ENCODE results near the gene OBP2A. TPM values are rescaled to one million over a fixed set of nuclear protein-coding genes. Genes with fewer than 3 reads are reported as not detected.

Gene OBP2A
- total RNA-seq, 1 donor from 2014 or later: not detected

- Histone ChIP-seq H3K36me3 (ENCODE audit: insufficient read depth, low read length) (no peaks in the 10 kb centered on the region), H3K9ac (ENCODE audit: low read length) (no peak overlapping the region), H3K27me3 (ENCODE audit: insufficient read depth, low read length) (no peaks in the 10 kb centered on the region), H3K4me2 (ENCODE audit: low read length) (no peak overlapping the region), H3K27ac (ENCODE audit: low read depth, low read length) (no peak overlapping the region), H2AFZ (ENCODE audit: low read depth, low read length) (no peak overlapping the region), H3K79me2 (ENCODE audit: insufficient read depth, low read length) (no peaks in the 10 kb centered on the region), H4K20me1 (ENCODE audit: insufficient read depth, low read length) (no peaks in the 10 kb centered on the region), H3K9me3 (ENCODE audit: insufficient read depth, low read depth, low read length) (peaks cover 2% of the 10 kb centered on the region), H3K4me3 (ENCODE audit: insufficient read depth, low read depth, low read length) (no peak overlapping the region), H3K4me1 (ENCODE audit: insufficient read depth, low read length) (no peaks in the 10 kb centered on the region)
- Mint-ChIP-seq H3K4me1 (ENCODE audit: low read depth, unreplicated experiment) (no peaks in the 10 kb centered on the region), H3K36me3 (ENCODE audit: low read depth, unreplicated experiment) (no peaks in the 10 kb centered on the region), H3K27me3 (ENCODE audit: low read depth, unreplicated experiment) (peaks cover 27% of the 10 kb centered on the region), H3K27ac (ENCODE audit: unreplicated experiment) (no peak overlapping the region), H3K4me3 (ENCODE audit: unreplicated experiment) (no peak overlapping the region), H3K9me3 (ENCODE audit: unreplicated experiment) (peaks cover 5% of the 10 kb centered on the region)
- DNase-seq (ENCODE audit: low read depth) (no peak), FAIRE-seq (no peak)
- TF ChIP-seq, protein P1, sequence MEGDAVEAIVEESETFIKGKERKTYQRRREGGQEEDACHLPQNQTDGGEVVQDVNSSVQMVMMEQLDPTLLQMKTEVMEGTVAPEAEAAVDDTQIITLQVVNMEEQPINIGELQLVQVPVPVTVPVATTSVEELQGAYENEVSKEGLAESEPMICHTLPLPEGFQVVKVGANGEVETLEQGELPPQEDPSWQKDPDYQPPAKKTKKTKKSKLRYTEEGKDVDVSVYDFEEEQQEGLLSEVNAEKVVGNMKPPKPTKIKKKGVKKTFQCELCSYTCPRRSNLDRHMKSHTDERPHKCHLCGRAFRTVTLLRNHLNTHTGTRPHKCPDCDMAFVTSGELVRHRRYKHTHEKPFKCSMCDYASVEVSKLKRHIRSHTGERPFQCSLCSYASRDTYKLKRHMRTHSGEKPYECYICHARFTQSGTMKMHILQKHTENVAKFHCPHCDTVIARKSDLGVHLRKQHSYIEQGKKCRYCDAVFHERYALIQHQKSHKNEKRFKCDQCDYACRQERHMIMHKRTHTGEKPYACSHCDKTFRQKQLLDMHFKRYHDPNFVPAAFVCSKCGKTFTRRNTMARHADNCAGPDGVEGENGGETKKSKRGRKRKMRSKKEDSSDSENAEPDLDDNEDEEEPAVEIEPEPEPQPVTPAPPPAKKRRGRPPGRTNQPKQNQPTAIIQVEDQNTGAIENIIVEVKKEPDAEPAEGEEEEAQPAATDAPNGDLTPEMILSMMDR (IDR thresholded peaks at IDR 0.05; ENCODE audit: insufficient read depth, low read depth, low read length): no peak
- TF ChIP-seq EZH2 (IDR thresholded peaks at IDR 0.05; ENCODE audit: insufficient read depth, low read length): no peak
Measured at GRCh38 chr9:135562235-135562745, 16.4 kb downstream of the OBP2A start.

DNA sequence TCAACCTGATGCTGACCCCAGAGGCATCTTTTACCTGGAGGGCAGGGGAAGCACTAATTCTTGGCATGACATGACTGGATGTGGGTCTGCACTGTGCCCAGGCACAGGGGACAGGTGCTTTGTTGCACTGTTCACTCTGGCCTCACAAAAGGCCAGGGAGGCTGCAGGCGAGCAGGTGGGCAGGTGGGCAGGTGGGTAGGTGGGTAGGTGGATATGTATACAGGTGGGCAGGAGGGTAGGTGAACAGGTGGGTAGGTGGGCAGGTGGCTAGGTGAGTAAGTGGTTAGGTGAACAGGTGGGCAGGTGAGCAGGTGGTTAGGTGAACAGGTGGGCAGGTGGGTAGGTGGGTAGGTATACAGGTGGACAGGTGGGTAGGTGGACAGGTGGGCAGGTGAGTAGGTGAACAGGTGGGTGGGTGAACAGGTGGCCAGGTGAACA lies 17.1 kb downstream of the OBP2A start:
- no peak overlapping the region for H3K4me2 ChIP-seq (ENCODE audit: low read length)
- DNase-seq (ENCODE audit: low read depth) (no peak), FAIRE-seq (no peak)
- H3K36me3 ChIP-seq (ENCODE audit: insufficient read depth, low read length): no peaks in the 10 kb centered on the region
- Mint-ChIP-seq H3K4me3 (ENCODE audit: unreplicated experiment) (no peak overlapping the region), H3K9me3 (ENCODE audit: unreplicated experiment) (peaks cover 7% of the 10 kb centered on the region), H3K36me3 (ENCODE audit: low read depth, unreplicated experiment) (no peaks in the 10 kb centered on the region), H3K27me3 (ENCODE audit: low read depth, unreplicated experiment) (peaks cover 25% of the 10 kb centered on the region), H3K27ac (ENCODE audit: unreplicated experiment) (no peak overlapping the region), H3K4me1 (ENCODE audit: low read depth, unreplicated experiment) (no peaks in the 10 kb centered on the region)
- no peak overlapping the region for H3K9ac ChIP-seq (ENCODE audit: low read length)
- H3K4me3 ChIP-seq (ENCODE audit: insufficient read depth, low read depth, low read length): no peak overlapping the region
- H3K79me2 ChIP-seq (ENCODE audit: insufficient read depth, low read length): no peaks in the 10 kb centered on the region
- no peaks in the 10 kb centered on the region for H4K20me1 ChIP-seq (ENCODE audit: insufficient read depth, low read length)
- H3K27ac ChIP-seq (ENCODE audit: low read depth, low read length): no peak overlapping the region
- no peaks in the 10 kb centered on the region for H3K4me1 ChIP-seq (ENCODE audit: insufficient read depth, low read length)
- no peak for TF ChIP-seq EZH2 (IDR thresholded peaks at IDR 0.05; ENCODE audit: insufficient read depth, low read length)
- TF ChIP-seq, protein P1 (IDR thresholded peaks at IDR 0.05; ENCODE audit: insufficient read depth, low read depth, low read length): no peak
- H3K27me3 ChIP-seq (ENCODE audit: insufficient read depth, low read length): no peaks in the 10 kb centered on the region
- no peak overlapping the region for H2AFZ ChIP-seq (ENCODE audit: low read depth, low read length)
- peaks cover 2% of the 10 kb centered on the region for H3K9me3 ChIP-seq (ENCODE audit: insufficient read depth, low read depth, low read length)

GRCh38 chr9:135563858-135564257 lies 17.9 kb downstream of the OBP2A start:
- no peak overlapping the region for H3K27ac Mint-ChIP-seq (ENCODE audit: unreplicated experiment)
- no peaks in the 10 kb centered on the region for H4K20me1 ChIP-seq (ENCODE audit: insufficient read depth, low read length)
- H3K4me2 ChIP-seq (ENCODE audit: low read length): no peak overlapping the region
- H3K27me3 Mint-ChIP-seq (ENCODE audit: low read depth, unreplicated experiment): peaks cover 21% of the 10 kb centered on the region
- H3K4me1 Mint-ChIP-seq (ENCODE audit: low read depth, unreplicated experiment): no peaks in the 10 kb centered on the region
- no peak for TF ChIP-seq EZH2 (IDR thresholded peaks at IDR 0.05; ENCODE audit: insufficient read depth, low read length)
- TF ChIP-seq, protein P1 (IDR thresholded peaks at IDR 0.05; ENCODE audit: insufficient read depth, low read depth, low read length): no peak
- peaks cover 2% of the 10 kb centered on the region for H3K9me3 ChIP-seq (ENCODE audit: insufficient read depth, low read depth, low read length)
- H3K36me3 ChIP-seq (ENCODE audit: insufficient read depth, low read length): no peaks in the 10 kb centered on the region
- no peaks in the 10 kb centered on the region for H3K27me3 ChIP-seq (ENCODE audit: insufficient read depth, low read length)
- no peak overlapping the region for H2AFZ ChIP-seq (ENCODE audit: low read depth, low read length)
- H3K79me2 ChIP-seq (ENCODE audit: insufficient read depth, low read length): no peaks in the 10 kb centered on the region
- H3K4me1 ChIP-seq (ENCODE audit: insufficient read depth, low read length): no peaks in the 10 kb centered on the region
- FAIRE-seq: no peak
- no peak overlapping the region for H3K4me3 Mint-ChIP-seq (ENCODE audit: unreplicated experiment)
- no peak overlapping the region for H3K27ac ChIP-seq (ENCODE audit: low read depth, low read length)
- no peak for DNase-seq (ENCODE audit: low read depth)
- no peaks in the 10 kb centered on the region for H3K36me3 Mint-ChIP-seq (ENCODE audit: low read depth, unreplicated experiment)
- H3K4me3 ChIP-seq (ENCODE audit: insufficient read depth, low read depth, low read length): no peak overlapping the region
- H3K9me3 Mint-ChIP-seq (ENCODE audit: unreplicated experiment): peaks cover 11% of the 10 kb centered on the region
- no peak overlapping the region for H3K9ac ChIP-seq (ENCODE audit: low read length)
